Right kidney (tissue), 1 donor: ENCODE data around the gene CYB5RL.

Experiments
- DNase-seq: peaks from one replicate; pipeline ENCODE4 v3.0.0-alpha.2; 2016

CYB5RL gene

GRCh38 chr1:54158071-54158470 lies 41.8 kb downstream of the CYB5RL start:
- DNase-seq = no peak

GRCh38 chr1:54157401-54157800 lies 42.4 kb downstream of the CYB5RL start:
- no peak for DNase-seq

- no peak for DNase-seq
Observed at GRCh38 chr1:54156986-54157385, 42.8 kb downstream of the CYB5RL start.

- no peak for DNase-seq
Observed at GRCh38 chr1:54156201-54156600, 43.6 kb downstream of the CYB5RL start.

- DNase-seq = no peak
Observed at GRCh38 chr1:54153535-54154439, 46.0 kb downstream of the CYB5RL start.

DNA sequence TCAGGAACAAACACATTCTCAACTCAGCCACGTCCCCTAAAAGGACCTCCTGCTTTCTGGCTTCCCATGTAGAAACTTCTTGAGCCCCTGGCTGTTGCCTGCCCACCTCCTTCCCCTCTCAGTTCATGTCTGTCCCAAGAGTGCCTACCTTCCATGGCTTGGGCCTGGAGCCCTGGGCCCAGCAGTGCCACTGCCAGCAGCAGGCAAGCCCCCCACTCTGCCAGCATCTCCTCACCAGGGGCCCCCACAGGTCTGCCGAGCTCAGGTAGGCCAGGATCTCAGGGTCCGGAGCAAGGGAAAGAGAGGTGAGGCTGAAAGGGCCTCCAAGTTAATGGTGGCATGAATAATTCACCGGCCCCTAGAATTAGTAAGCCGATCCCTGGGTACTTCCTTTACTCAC lies 47.1 kb downstream of the CYB5RL start, which contains the start of gene CDCP2:
Gene CDCP2, minus strand, starts transcription at position 305 of the 400 bp plus-strand sequence. Its CDS starts 78 bp downstream, at position 227.
- DNase-seq = no peak

DNA sequence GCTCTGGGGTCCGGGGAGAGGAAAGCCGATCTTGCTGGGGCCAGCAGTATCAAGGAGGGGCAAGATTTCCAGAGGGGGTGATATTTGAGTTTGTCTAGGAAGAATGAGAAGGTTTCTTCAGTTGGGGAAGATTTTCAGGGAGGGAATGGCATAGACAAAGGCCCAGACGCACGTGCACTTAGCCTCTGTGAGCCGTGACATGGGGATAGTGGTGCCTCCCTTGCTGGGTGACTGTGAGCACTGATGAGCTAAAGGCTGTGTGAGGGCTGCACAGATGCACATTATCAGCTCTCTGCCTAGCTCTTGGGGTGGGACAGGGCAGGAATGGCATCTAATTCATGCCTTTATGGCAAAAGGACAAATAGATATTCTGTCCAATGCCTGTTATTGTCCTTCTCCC lies 48.8 kb downstream of the CYB5RL start:
- no peak for DNase-seq
